ENCODE measurements around the gene FGD6. TPM values are rescaled to one million over a fixed set of nuclear protein-coding genes. Genes with fewer than 3 reads are reported as not detected.

Gene FGD6
- total and polyA plus RNA-seq, 2 experiments from 2014 or later: 12.9 to 32.4 TPM

- Histone ChIP-seq H3K27me3 (ENCODE audit: insufficient read depth) (no peaks in the 10 kb centered on the region), H3K27ac (ENCODE audit: low read depth) (no peak overlapping the region), H2AFZ (no peak overlapping the region), H4K20me1 (replicated peaks; ENCODE audit: insufficient read depth) (no peaks in the 10 kb centered on the region; the same call in 1 of the 2 replicates), H3K79me2 (replicated peaks; ENCODE audit: insufficient read depth) (no peaks in the 10 kb centered on the region), H3K4me2 (no peak overlapping the region), H3K4me3 (no peak overlapping the region), H3K4me1 (ENCODE audit: insufficient read depth) (no peaks in the 10 kb centered on the region), H3F3A (replicated peaks; ENCODE audit: low read depth) (no peaks in the 10 kb centered on the region), H3K36me3 (ENCODE audit: insufficient read depth) (peaks cover 8% of the 10 kb centered on the region), H3K9me2 (ENCODE audit: insufficient read depth) (no peaks in the 10 kb centered on the region)
- no peak overlapping the region for H3K4me3 Mint-ChIP-seq
- no peak for DNase-seq (ENCODE audit: low spot score)
- TF ChIP-seq EZH2phosphoT487 (IDR thresholded peaks at IDR 0.05; ENCODE audit: unreplicated experiment): no peak
- TF ChIP-seq ZNF331 (CRISPR knock-in tag; IDR thresholded peaks at IDR 0.05; ENCODE audit: low read depth): no peak
- TF ChIP-seq ZNF462 (CRISPR knock-in tag; IDR thresholded peaks at IDR 0.05): no peak
- no peak for TF ChIP-seq ZNF114 (CRISPR knock-in tag; IDR thresholded peaks at IDR 0.05)
- TF ChIP-seq CTCF (conservative IDR thresholded peaks at IDR 0.05; ENCODE audit: low read depth in 2 of 2): no peak
- TF ChIP-seq EZH2 (IDR thresholded peaks at IDR 0.05; ENCODE audit: low read depth, unreplicated experiment): no peak
- TF ChIP-seq REST (IDR thresholded peaks at IDR 0.05; ENCODE audit: unreplicated experiment): no peak
- TF ChIP-seq ETS1 (IDR thresholded peaks at IDR 0.05): no peak
- no peak overlapping the region for H3K27ac Mint-ChIP-seq
- no peak for ATAC-seq
- H3K4me1 Mint-ChIP-seq: no peaks in the 10 kb centered on the region
- no peaks in the 10 kb centered on the region for H3K9me3 Mint-ChIP-seq
- H3K36me3 Mint-ChIP-seq (ENCODE audit: low read depth): peaks cover 27% of the 10 kb centered on the region; the same call in 2 of the 3 replicates
- no peaks in the 10 kb centered on the region for H3K27me3 Mint-ChIP-seq (ENCODE audit: insufficient read depth, low read depth, poor library complexity)
Measured at GRCh38 chr12:95099270-95099790, 117.9 kb downstream of the FGD6 start.
